Lung (tissue), 12 donors: ENCODE results near the gene MAML3. TPM values are rescaled to one million over a fixed set of nuclear protein-coding genes. Genes with fewer than 3 reads are reported as not detected.

Source experiments
- ATAC-seq: fragments of 200-7000 bp; cut with Tn5 transposase; one replicate; pipeline ENCODE4 v1.9.1; 2020; ENCODE audit warnings: moderate number of reproducible peaks; ENCODE audit not compliant: insufficient read depth, low FRiP score
- DNase-seq, 3 donors: peaks; one replicate each; pipeline ENCODE4 v3.0.0-alpha.2; 2013 to 2017
- H3K27ac ChIP-seq, 2 donors: one replicate each; pipeline ENCODE4 v1.5.1; 2013; ENCODE audit warnings: mild to moderate bottlenecking in 2 of 2, moderate library complexity in 2 of 2, control low read depth in 1 of 2, inconsistent platforms in 1 of 2, low read depth in 1 of 2, low read length in 1 of 2
- H3K27me3 ChIP-seq, 3 donors: one replicate each; pipeline ENCODE4 v1.5.1; 2013; ENCODE audit warnings: low read length in 2 of 3; ENCODE audit not compliant: control insufficient read depth in 3 of 3, insufficient read depth in 3 of 3
- H3K36me3 ChIP-seq, 4 donors: one replicate each; pipeline ENCODE4 v1.5.1; 2013; ENCODE audit warnings: low read length in 4 of 4, mild to moderate bottlenecking in 1 of 4, moderate library complexity in 1 of 4; ENCODE audit not compliant: control insufficient read depth in 4 of 4, insufficient read depth in 4 of 4
- H3K4me1 ChIP-seq, 5 donors: one replicate each; pipeline ENCODE4 v1.5.1; 2013; ENCODE audit warnings: low read length in 5 of 5, mild to moderate bottlenecking in 2 of 5, moderate library complexity in 1 of 5; ENCODE audit not compliant: control insufficient read depth in 5 of 5, insufficient read depth in 5 of 5
- H3K4me3 ChIP-seq: one replicate; pipeline ENCODE4 v1.5.1; 2013; ENCODE audit warnings: mild to moderate bottlenecking, control low read depth, moderate library complexity
- H3K9ac ChIP-seq, 2 donors: one replicate each; pipeline ENCODE4 v1.5.1; 2013; ENCODE audit warnings: low read length in 2 of 2, control low read depth in 1 of 2; ENCODE audit not compliant: insufficient read depth in 1 of 2
- H3K9me3 ChIP-seq, 4 donors: one replicate each; pipeline ENCODE4 v1.5.1; 2013; ENCODE audit warnings: low read length in 3 of 4, mild to moderate bottlenecking in 1 of 4, moderate library complexity in 1 of 4; ENCODE audit not compliant: control insufficient read depth in 4 of 4, insufficient read depth in 3 of 4
- WGBS, 2 donors: extraction: QIAGEN DNeasy Blood & Tissue Kit; methylation state at CpG; one replicate each; pipeline ENCODE4 v1.1.7; 2013; 5-methylcytosine and 5-hydroxymethylcytosine counted together
- polyA plus RNA-seq, 2 donors: library from polyadenylated mRNA; stranded (reverse); fragments of 200-250 nt; gene quantifications; one replicate each; pipeline ENCODE4 v1.2.1, GENCODE V29; 2013
- total RNA-seq, 2 donors: library from RNA; depleted of rRNA in 1 of 2; stranded (reverse); fragments of >200 nt in 1 of 2; gene quantifications; one replicate each; pipeline ENCODE4 v1.2.1, GENCODE V29; 2014 to 2021
- TF ChIP-seq, protein P1 (sequence below): IDR thresholded peaks from 2 replicates; pipeline ENCODE4 v1.5.1; 2012; ENCODE audit warnings: mild to moderate bottlenecking; ENCODE audit errors: control extremely low read depth, extremely low read depth
- donor health status: control.
- donor health status: control.
- donor health status: Bipolar disorder and iron deficiency.
- donor health status: healthy.
- donor health status: DM: yes; HTN: yes; CAD: no.

MAML3 gene
- total and polyA plus RNA-seq, 4 donors: 3.0 to 16.4 (median 8.5) TPM

DNA sequence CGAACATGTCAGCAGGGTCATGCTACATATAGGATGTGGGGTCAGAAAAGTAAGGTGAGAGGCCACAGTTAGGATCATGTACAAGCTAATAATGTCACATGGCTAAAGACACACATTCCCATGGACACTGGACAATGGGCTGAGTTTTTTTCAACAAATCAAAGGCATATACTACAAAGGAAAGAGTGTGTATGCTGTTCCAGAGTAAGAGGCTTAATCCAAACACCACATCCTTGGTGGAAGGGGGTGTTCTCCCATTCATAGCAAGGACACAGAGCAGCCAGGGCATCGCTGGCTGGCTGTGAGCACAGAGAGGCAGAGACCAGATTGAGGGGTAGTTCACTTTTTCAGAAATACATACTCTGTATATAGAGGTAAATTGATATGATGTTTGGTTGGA, 356.7 kb downstream of the MAML3 start:
- no peak overlapping the region for H3K27ac ChIP-seq
- peaks cover 2 to 57% (median 36%) of the 10 kb centered on the region in 5 donors for H3K4me1 ChIP-seq
- no peaks in the 10 kb centered on the region for H3K27me3 ChIP-seq
- ATAC-seq: no peak
- no peak overlapping the region for H3K9ac ChIP-seq
- no peaks in the 10 kb centered on the region for H3K36me3 ChIP-seq
- no peak for DNase-seq
- no peaks in the 10 kb centered on the region for H3K9me3 ChIP-seq
- TF ChIP-seq, protein P1, sequence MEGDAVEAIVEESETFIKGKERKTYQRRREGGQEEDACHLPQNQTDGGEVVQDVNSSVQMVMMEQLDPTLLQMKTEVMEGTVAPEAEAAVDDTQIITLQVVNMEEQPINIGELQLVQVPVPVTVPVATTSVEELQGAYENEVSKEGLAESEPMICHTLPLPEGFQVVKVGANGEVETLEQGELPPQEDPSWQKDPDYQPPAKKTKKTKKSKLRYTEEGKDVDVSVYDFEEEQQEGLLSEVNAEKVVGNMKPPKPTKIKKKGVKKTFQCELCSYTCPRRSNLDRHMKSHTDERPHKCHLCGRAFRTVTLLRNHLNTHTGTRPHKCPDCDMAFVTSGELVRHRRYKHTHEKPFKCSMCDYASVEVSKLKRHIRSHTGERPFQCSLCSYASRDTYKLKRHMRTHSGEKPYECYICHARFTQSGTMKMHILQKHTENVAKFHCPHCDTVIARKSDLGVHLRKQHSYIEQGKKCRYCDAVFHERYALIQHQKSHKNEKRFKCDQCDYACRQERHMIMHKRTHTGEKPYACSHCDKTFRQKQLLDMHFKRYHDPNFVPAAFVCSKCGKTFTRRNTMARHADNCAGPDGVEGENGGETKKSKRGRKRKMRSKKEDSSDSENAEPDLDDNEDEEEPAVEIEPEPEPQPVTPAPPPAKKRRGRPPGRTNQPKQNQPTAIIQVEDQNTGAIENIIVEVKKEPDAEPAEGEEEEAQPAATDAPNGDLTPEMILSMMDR: no peak
- H3K4me3 ChIP-seq: no peak overlapping the region
- 95 to 98% methylated on average over 2 of the region's 2 CpGs for WGBS, 2 donors

DNA sequence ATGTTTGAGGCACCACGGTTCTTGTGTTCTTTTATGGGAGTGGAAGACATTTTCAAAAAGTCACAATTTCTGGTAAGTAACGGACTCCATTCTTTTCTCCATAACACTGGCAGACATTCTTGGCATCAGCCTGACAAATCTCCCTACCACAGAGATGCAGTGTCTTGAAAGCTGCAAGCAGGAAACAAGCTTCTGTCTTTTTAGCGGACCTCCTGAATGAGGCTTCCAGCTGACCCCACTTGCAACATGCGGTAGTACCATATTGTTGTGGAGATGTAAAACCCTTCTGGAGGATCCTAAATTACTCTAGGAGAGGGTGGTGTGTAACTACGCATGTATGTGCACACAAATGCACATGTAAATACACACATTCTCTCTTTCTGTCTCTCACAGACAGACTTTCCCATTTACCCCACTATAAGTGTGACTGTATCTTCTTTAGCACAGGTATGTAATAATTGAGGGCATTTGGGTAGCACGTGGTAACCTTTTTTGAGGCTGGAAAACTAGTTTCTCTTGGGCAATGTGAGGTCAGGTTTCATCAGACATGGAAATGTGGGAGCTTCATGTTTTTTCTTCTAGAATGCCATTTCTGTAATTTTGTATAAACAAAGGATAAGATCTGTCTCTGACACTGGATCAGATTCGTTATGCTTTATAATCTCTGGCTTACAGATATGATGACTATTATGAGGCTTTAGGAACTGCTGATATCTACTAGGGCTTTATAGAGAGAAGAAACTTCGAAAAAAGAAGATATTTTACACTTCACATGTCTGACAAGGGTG, 358.3 kb downstream of the MAML3 start:
- 73% methylated on average over 8 of the region's 8 CpGs for WGBS, 2 donors
- TF ChIP-seq, protein P1: no peak
- no peaks in the 10 kb centered on the region for H3K36me3 ChIP-seq
- H3K9me3 ChIP-seq: no peaks in the 10 kb centered on the region
- H3K4me3 ChIP-seq: no peak overlapping the region
- peaks cover 2 to 56% (median 33%) of the 10 kb centered on the region in 5 donors for H3K4me1 ChIP-seq
- ATAC-seq: no peak
- DNase-seq: peak in 2 of 3 donors; percentile 54 to 64
- H3K27me3 ChIP-seq: no peaks in the 10 kb centered on the region
- H3K9ac ChIP-seq: no peak overlapping the region
- peak overlapping the region in 1 of 2 donors; percentile 10 for H3K27ac ChIP-seq

DNA sequence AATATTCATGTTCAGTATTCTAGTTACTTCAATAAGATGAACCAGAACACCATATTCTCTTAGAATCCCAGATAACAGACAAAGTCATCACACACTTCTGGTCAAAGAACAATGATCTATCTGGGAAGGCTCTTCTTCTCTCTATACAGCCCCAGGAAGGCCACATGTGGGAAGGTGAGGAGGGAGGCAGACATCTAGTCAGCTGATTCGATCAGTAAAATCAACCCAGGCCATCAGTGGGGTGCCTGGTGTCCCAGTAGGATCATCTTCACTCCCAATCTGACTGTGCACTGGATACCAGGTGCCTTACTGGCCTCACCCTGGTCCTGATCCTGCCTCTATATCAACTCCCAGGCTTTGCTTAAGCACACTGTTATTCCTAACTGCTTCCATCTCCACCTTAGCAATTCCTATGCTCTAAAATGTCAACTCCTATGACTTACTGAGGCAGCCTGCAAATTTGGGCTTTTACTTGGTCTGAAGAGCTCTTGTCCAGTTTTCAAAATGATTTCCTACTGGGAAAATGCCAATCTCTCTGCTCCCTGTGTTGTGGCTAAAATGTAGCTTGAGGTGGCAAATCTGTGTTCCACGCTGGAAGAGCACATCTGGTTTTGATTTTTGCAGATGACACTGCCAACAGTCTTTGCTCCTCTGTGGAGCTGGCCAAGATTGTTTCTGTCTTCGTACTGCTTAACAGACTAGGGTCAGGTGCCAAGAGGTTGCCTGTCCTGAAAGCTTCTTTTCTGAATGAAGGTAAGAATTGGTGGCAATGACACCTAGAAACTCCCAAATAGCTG, 359.6 kb downstream of the MAML3 start:
- peaks cover 2 to 42% (median 26%) of the 10 kb centered on the region in 5 donors for H3K4me1 ChIP-seq
- TF ChIP-seq, protein P1: no peak
- H3K4me3 ChIP-seq: no peak overlapping the region
- no peaks in the 10 kb centered on the region for H3K27me3 ChIP-seq
- no peaks in the 10 kb centered on the region for H3K36me3 ChIP-seq
- ATAC-seq (no peak), DNase-seq (no peak)
- H3K9me3 ChIP-seq: no peaks in the 10 kb centered on the region
- H3K9ac ChIP-seq: no peak overlapping the region
- no peak overlapping the region for H3K27ac ChIP-seq
- 73 to 85% methylated on average over 3 of the region's 3 CpGs for WGBS, 2 donors
